Panc1 (cell line): ENCODE data around the gene MYO1E.

Source experiments
- CTCF ChIP-seq: fragments of 450-650 bp; IDR thresholded peaks from 2 replicates; pipeline ENCODE4 v1.5.1; 2017; ENCODE audit warnings: mild to moderate bottlenecking
- POLR2AphosphoS5 ChIP-seq: IDR thresholded peaks from 2 replicates; pipeline ENCODE4 v1.6.1; 2012; ENCODE audit warnings: mild to moderate bottlenecking, low read depth, low read length, moderate library complexity
- SIN3A ChIP-seq: IDR thresholded peaks from 2 replicates; pipeline ENCODE4 v1.6.1; 2012; ENCODE audit warnings: low read depth, mild to moderate bottlenecking, low read length, moderate library complexity, borderline replicate concordance; ENCODE audit not compliant: insufficient read depth
- TF ChIP-seq, protein P1 (sequence below), 2 experiments: IDR thresholded peaks; 2 replicates each; pipeline ENCODE4 v1.6.1; 2011 to 2012; ENCODE audit warnings: low read depth in 2 of 2, control low read depth in 1 of 2, low read length in 1 of 2, mild to moderate bottlenecking in 1 of 2, moderate library complexity in 1 of 2; ENCODE audit not compliant: insufficient read depth in 1 of 2

GRCh38 chr15:59377924-59378323 is 5.3 kb upstream of the MYO1E start:
- TF ChIP-seq CTCF = no peak
- no peak for TF ChIP-seq SIN3A
- TF ChIP-seq, protein P1, sequence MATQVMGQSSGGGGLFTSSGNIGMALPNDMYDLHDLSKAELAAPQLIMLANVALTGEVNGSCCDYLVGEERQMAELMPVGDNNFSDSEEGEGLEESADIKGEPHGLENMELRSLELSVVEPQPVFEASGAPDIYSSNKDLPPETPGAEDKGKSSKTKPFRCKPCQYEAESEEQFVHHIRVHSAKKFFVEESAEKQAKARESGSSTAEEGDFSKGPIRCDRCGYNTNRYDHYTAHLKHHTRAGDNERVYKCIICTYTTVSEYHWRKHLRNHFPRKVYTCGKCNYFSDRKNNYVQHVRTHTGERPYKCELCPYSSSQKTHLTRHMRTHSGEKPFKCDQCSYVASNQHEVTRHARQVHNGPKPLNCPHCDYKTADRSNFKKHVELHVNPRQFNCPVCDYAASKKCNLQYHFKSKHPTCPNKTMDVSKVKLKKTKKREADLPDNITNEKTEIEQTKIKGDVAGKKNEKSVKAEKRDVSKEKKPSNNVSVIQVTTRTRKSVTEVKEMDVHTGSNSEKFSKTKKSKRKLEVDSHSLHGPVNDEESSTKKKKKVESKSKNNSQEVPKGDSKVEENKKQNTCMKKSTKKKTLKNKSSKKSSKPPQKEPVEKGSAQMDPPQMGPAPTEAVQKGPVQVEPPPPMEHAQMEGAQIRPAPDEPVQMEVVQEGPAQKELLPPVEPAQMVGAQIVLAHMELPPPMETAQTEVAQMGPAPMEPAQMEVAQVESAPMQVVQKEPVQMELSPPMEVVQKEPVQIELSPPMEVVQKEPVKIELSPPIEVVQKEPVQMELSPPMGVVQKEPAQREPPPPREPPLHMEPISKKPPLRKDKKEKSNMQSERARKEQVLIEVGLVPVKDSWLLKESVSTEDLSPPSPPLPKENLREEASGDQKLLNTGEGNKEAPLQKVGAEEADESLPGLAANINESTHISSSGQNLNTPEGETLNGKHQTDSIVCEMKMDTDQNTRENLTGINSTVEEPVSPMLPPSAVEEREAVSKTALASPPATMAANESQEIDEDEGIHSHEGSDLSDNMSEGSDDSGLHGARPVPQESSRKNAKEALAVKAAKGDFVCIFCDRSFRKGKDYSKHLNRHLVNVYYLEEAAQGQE (IDR thresholded peaks at IDR 0.05; ENCODE audit: insufficient read depth in 1 of 2, low read depth in 2 of 2, low read length in 1 of 2) = no peak
- TF ChIP-seq POLR2AphosphoS5 = no peak
